ENCODE measurements around the gene OR6C2. TPM values are rescaled to one million over a fixed set of nuclear protein-coding genes. Genes with fewer than 3 reads are reported as not detected.

OR6C2 gene
- total RNA-seq, 1 donor, result not detected

DNA sequence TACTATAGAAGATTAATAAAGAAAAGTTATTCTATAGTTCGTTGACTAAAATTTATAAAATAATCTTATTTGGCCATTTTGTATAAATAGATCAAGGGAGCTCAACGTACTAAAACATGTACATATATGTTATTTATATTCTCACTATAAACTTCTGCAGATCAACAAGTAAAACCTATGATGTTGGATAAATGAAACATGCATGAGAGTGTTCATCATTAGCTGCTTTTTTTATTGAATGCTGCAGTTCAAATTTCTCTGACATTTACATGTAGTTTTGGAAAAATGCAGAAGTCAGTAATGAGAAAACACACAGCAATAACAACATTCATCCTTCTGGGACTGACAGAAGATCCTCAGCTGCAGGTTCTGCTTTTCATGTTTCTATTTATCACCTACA is 48.2 kb downstream of the OR6C2 start, which contains the start of gene OR6C68:
TSS of gene OR6C68 (plus strand) at position 301 of the 400 bp plus-strand sequence. CDS start at position 301, 0 bp downstream.
- Histone ChIP-seq H3K79me2 (ENCODE audit: insufficient read depth, low read length) (no peaks in the 10 kb centered on the region), H3K27me3 (ENCODE audit: insufficient read depth, low read length) (no peaks in the 10 kb centered on the region), H3K4me3 (ENCODE audit: insufficient read depth, low read length) (no peak within 1 kb of the TSS), H3K36me3 (ENCODE audit: insufficient read depth, low read length) (no peaks in the 10 kb centered on the region), H2AFZ (ENCODE audit: low read length) (no peak within 1 kb of the TSS), H3K27ac (ENCODE audit: low read depth, low read length) (no peak within 1 kb of the TSS), H3K4me2 (ENCODE audit: insufficient read depth, low read length) (no peak within 1 kb of the TSS), H4K20me1 (ENCODE audit: insufficient read depth, low read length) (no peaks in the 10 kb centered on the region), H3K9me3 (ENCODE audit: low read depth, low read length) (no peaks in the 10 kb centered on the region), H3K4me1 (ENCODE audit: insufficient read depth, low read length) (no peaks in the 10 kb centered on the region)
- no peak for TF ChIP-seq CTCF (IDR thresholded peaks at IDR 0.05; ENCODE audit: extremely low read depth, low read depth, low read length)
- no peak for DNase-seq (ENCODE audit: insufficient read length, low spot score, missing footprints)

DNA sequence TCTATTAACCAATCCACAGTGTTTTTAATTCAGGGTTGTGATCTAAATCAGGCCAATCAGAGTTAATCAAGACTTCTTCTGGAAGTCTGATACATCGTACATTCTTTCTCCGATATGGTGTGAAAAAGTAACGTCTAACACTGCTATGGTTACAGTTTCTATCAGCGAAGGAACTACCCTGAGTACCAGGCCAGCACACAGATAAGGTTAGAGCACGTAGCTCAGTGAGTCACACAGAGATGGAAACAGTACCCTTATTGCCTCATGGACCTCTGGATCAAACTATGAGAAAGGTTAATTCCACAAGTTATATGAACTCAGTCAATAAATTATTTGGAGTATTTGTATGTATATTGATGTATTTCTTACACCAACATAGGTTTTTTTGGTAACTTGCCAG is 51.6 kb downstream of the OR6C2 start:
- H3K9me3 ChIP-seq (ENCODE audit: low read depth, low read length), result no peaks in the 10 kb centered on the region
- H3K27me3 ChIP-seq (ENCODE audit: insufficient read depth, low read length), result no peaks in the 10 kb centered on the region
- no peaks in the 10 kb centered on the region for H3K36me3 ChIP-seq (ENCODE audit: insufficient read depth, low read length)
- no peaks in the 10 kb centered on the region for H3K4me1 ChIP-seq (ENCODE audit: insufficient read depth, low read length)
- H3K27ac ChIP-seq (ENCODE audit: low read depth, low read length), result no peak overlapping the region
- no peak for DNase-seq (ENCODE audit: insufficient read length, low spot score, missing footprints)
- no peak overlapping the region for H2AFZ ChIP-seq (ENCODE audit: low read length)
- no peak overlapping the region for H3K4me2 ChIP-seq (ENCODE audit: insufficient read depth, low read length)
- no peak overlapping the region for H3K4me3 ChIP-seq (ENCODE audit: insufficient read depth, low read length)
- no peak for TF ChIP-seq CTCF (IDR thresholded peaks at IDR 0.05; ENCODE audit: extremely low read depth, low read depth, low read length)
- no peaks in the 10 kb centered on the region for H3K79me2 ChIP-seq (ENCODE audit: insufficient read depth, low read length)
- H4K20me1 ChIP-seq (ENCODE audit: insufficient read depth, low read length), result no peaks in the 10 kb centered on the region

DNA sequence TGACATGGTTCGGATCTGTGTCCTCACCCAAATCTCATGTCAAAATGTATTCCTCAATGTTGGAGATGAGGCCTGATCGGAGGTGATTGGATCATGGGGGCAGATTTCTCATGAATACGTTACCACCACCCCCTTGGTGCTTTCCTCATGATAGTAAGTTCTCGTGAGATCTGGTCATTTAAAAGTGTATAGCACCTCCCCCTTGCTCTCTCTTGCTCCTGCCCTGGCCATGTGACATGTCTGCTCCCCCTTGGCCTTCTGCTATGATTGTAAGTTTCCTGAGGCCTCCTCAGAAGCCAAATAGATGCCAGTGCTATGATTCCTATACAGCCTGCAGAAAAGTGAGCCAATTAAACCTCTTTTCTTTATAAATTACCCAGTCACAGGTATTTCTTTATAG is 55.4 kb downstream of the OR6C2 start:
- no peaks in the 10 kb centered on the region for H4K20me1 ChIP-seq (ENCODE audit: insufficient read depth, low read length)
- H3K27ac ChIP-seq (ENCODE audit: low read depth, low read length), result no peak overlapping the region
- H3K4me2 ChIP-seq (ENCODE audit: insufficient read depth, low read length), result no peak overlapping the region
- DNase-seq (ENCODE audit: insufficient read length, low spot score, missing footprints), result no peak
- H3K9me3 ChIP-seq (ENCODE audit: low read depth, low read length), result no peaks in the 10 kb centered on the region
- no peak for TF ChIP-seq CTCF (IDR thresholded peaks at IDR 0.05; ENCODE audit: extremely low read depth, low read depth, low read length)
- H3K4me1 ChIP-seq (ENCODE audit: insufficient read depth, low read length), result no peaks in the 10 kb centered on the region
- no peaks in the 10 kb centered on the region for H3K27me3 ChIP-seq (ENCODE audit: insufficient read depth, low read length)
- no peaks in the 10 kb centered on the region for H3K36me3 ChIP-seq (ENCODE audit: insufficient read depth, low read length)
- H2AFZ ChIP-seq (ENCODE audit: low read length), result no peak overlapping the region
- H3K4me3 ChIP-seq (ENCODE audit: insufficient read depth, low read length), result no peak overlapping the region
- H3K79me2 ChIP-seq (ENCODE audit: insufficient read depth, low read length), result no peaks in the 10 kb centered on the region

DNA sequence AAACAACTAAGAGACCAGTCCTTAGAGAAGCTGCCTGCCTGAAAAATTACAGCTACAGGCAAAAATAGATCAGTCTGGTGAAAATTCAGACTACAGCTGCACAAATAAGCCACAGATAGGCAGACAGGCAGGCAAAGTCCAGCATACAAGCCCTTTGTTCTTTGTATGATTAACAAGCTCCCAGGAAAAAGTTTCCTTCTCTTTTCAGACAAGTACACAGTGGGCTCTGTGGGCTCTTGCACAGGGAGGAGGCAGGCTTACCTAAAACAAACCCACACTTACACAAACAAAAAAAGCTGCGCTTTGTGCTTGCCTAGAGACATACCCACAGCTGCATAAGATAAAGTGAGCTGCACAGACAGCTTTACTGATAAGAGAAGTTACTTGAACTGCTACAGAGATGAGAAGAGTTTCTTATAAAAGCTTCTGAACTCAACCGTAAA is 56.0 kb downstream of the OR6C2 start:
- Histone ChIP-seq H3K36me3 (ENCODE audit: insufficient read depth, low read length) (no peaks in the 10 kb centered on the region), H3K27me3 (ENCODE audit: insufficient read depth, low read length) (no peaks in the 10 kb centered on the region), H4K20me1 (ENCODE audit: insufficient read depth, low read length) (no peaks in the 10 kb centered on the region), H3K4me2 (ENCODE audit: insufficient read depth, low read length) (no peak overlapping the region), H3K4me1 (ENCODE audit: insufficient read depth, low read length) (no peaks in the 10 kb centered on the region), H3K79me2 (ENCODE audit: insufficient read depth, low read length) (no peaks in the 10 kb centered on the region), H3K27ac (ENCODE audit: low read depth, low read length) (no peak overlapping the region), H3K4me3 (ENCODE audit: insufficient read depth, low read length) (no peak overlapping the region), H3K9me3 (ENCODE audit: low read depth, low read length) (no peaks in the 10 kb centered on the region), H2AFZ (ENCODE audit: low read length) (no peak overlapping the region)
- TF ChIP-seq CTCF (IDR thresholded peaks at IDR 0.05; ENCODE audit: extremely low read depth, low read depth, low read length), result no peak
- no peak for DNase-seq (ENCODE audit: insufficient read length, low spot score, missing footprints)
